Measurements from ENCODE around the gene SLC6A1.

SLC6A1 gene

GRCh38 chr3:10996345-10997013 lies 3.9 kb downstream of the SLC6A1 start:
- DNase-seq (ENCODE audit: low read depth) = no peak
- no peak overlapping the region for H3K4me3 ChIP-seq (ENCODE audit: control insufficient read depth, low read depth, low read length)
- no peak for TF ChIP-seq CTCF (conservative IDR thresholded peaks at IDR 0.05; ENCODE audit: control insufficient read depth, insufficient read depth, low read depth, low read length)

- DNase-seq (ENCODE audit: low read depth) = no peak
- no peak for TF ChIP-seq CTCF (conservative IDR thresholded peaks at IDR 0.05; ENCODE audit: control insufficient read depth, insufficient read depth, low read depth, low read length)
- H3K4me3 ChIP-seq (ENCODE audit: control insufficient read depth, low read depth, low read length) = no peak overlapping the region
Observed at GRCh38 chr3:10997196-10997595, 4.6 kb downstream of the SLC6A1 start.

GRCh38 chr3:10998542-10998941 lies 6.0 kb downstream of the SLC6A1 start:
- TF ChIP-seq CTCF (conservative IDR thresholded peaks at IDR 0.05; ENCODE audit: control insufficient read depth, insufficient read depth, low read depth, low read length) = no peak
- no peak overlapping the region for H3K4me3 ChIP-seq (ENCODE audit: control insufficient read depth, low read depth, low read length)
- no peak for DNase-seq (ENCODE audit: low read depth)

GRCh38 chr3:10999221-11000107 lies 6.9 kb downstream of the SLC6A1 start:
- no peak overlapping the region for H3K4me3 ChIP-seq (ENCODE audit: control insufficient read depth, low read depth, low read length)
- no peak for DNase-seq (ENCODE audit: low read depth)
- TF ChIP-seq CTCF (conservative IDR thresholded peaks at IDR 0.05; ENCODE audit: control insufficient read depth, insufficient read depth, low read depth, low read length) = no peak

- no peak overlapping the region for H3K4me3 ChIP-seq (ENCODE audit: control insufficient read depth, low read depth, low read length)
Observed at GRCh38 chr3:11000528-11000927, 8.0 kb downstream of the SLC6A1 start.

More at GRCh38 chr3:11000528-11000927, 8.0 kb downstream of the SLC6A1 start:
- TF ChIP-seq CTCF (conservative IDR thresholded peaks at IDR 0.05; ENCODE audit: control insufficient read depth, insufficient read depth, low read depth, low read length) = no peak
- no peak for DNase-seq (ENCODE audit: low read depth)

All from fibroblast of mammary gland (primary cell).